ENCODE measurements around the gene MYL6B.
"Not testable (repeated sequence)": the region's sequence is repeated elsewhere in the genome, so short reads cannot be mapped to it uniquely, and the experiment has no call there.

The MYL6B gene

GRCh38 chr12:56117082-56117706, 35.2 kb upstream of the MYL6B start:
- H3K4me1 ChIP-seq (ENCODE audit: insufficient read depth, low read length) = peaks cover 18% of the 10 kb centered on the region
- peak overlapping the region; percentile 64 for H3K4me3 ChIP-seq (ENCODE audit: low read length)
- not testable (repeated sequence) for H3K27me3 ChIP-seq (ENCODE audit: insufficient read depth, low read length); H3K9me3 ChIP-seq (ENCODE audit: low read length); H2AFZ ChIP-seq (ENCODE audit: low read depth, low read length)
- H3K36me3 ChIP-seq (ENCODE audit: insufficient read depth, low read length) = peaks cover 40% of the 10 kb centered on the region

GRCh38 chr12:56117778-56118687, 34.4 kb upstream of the MYL6B start, which contains the start of gene ZC3H10:
TSS of gene ZC3H10 (plus strand) at chr12:56118266. CDS start at chr12:56120563, 2,297 bp downstream.
- Histone ChIP-seq H3K27me3 (ENCODE audit: insufficient read depth, low read length) (no peaks in the 10 kb centered on the region), H3K4me1 (ENCODE audit: insufficient read depth, low read length) (peaks cover 18% of the 10 kb centered on the region), H3K36me3 (ENCODE audit: insufficient read depth, low read length) (peaks cover 37% of the 10 kb centered on the region), H3K4me3 (ENCODE audit: low read length) (peak within 1 kb of the TSS; percentile 69), H3K9me3 (ENCODE audit: low read length) (no peaks in the 10 kb centered on the region), H2AFZ (ENCODE audit: low read depth, low read length) (no peak within 1 kb of the TSS)

GRCh38 chr12:56118688-56119357, 33.6 kb upstream of the MYL6B start:
- peak overlapping the region; percentile 69 for H3K4me3 ChIP-seq (ENCODE audit: low read length)
- H3K4me1 ChIP-seq (ENCODE audit: insufficient read depth, low read length) = peaks cover 18% of the 10 kb centered on the region
- no peaks in the 10 kb centered on the region for H3K27me3 ChIP-seq (ENCODE audit: insufficient read depth, low read length)
- no peaks in the 10 kb centered on the region for H3K9me3 ChIP-seq (ENCODE audit: low read length)
- H2AFZ ChIP-seq (ENCODE audit: low read depth, low read length) = no peak overlapping the region
- H3K36me3 ChIP-seq (ENCODE audit: insufficient read depth, low read length) = peaks cover 33% of the 10 kb centered on the region

GRCh38 chr12:56119361-56119796, 33.0 kb upstream of the MYL6B start:
- H3K9me3 ChIP-seq (ENCODE audit: low read length) = no peaks in the 10 kb centered on the region
- H3K4me3 ChIP-seq (ENCODE audit: low read length) = peak overlapping the region; percentile 69
- H2AFZ ChIP-seq (ENCODE audit: low read depth, low read length) = no peak overlapping the region
- H3K4me1 ChIP-seq (ENCODE audit: insufficient read depth, low read length) = peaks cover 18% of the 10 kb centered on the region
- H3K36me3 ChIP-seq (ENCODE audit: insufficient read depth, low read length) = peaks cover 28% of the 10 kb centered on the region
- H3K27me3 ChIP-seq (ENCODE audit: insufficient read depth, low read length) = no peaks in the 10 kb centered on the region

GRCh38 chr12:56120158-56120846, 32.1 kb upstream of the MYL6B start:
- peaks cover 18% of the 10 kb centered on the region for H3K4me1 ChIP-seq (ENCODE audit: insufficient read depth, low read length)
- H2AFZ ChIP-seq (ENCODE audit: low read depth, low read length) = no peak overlapping the region
- H3K4me3 ChIP-seq (ENCODE audit: low read length) = no peak overlapping the region

GRCh38 chr12:56121204-56121870, 31.1 kb upstream of the MYL6B start:
- Histone ChIP-seq H3K27me3 (ENCODE audit: insufficient read depth, low read length) (no peaks in the 10 kb centered on the region), H2AFZ (ENCODE audit: low read depth, low read length) (no peak overlapping the region)

More at GRCh38 chr12:56120158-56120846, 32.1 kb upstream of the MYL6B start:
- Histone ChIP-seq H3K36me3 (ENCODE audit: insufficient read depth, low read length) (peaks cover 28% of the 10 kb centered on the region), H3K27me3 (ENCODE audit: insufficient read depth, low read length) (no peaks in the 10 kb centered on the region), H3K9me3 (ENCODE audit: low read length) (no peaks in the 10 kb centered on the region)

GRCh38 chr12:56122637-56123036, 29.8 kb upstream of the MYL6B start:
- Histone ChIP-seq H2AFZ (ENCODE audit: low read depth, low read length) (no peak overlapping the region), H3K4me3 (ENCODE audit: low read length) (no peak overlapping the region), H3K4me1 (ENCODE audit: insufficient read depth, low read length) (peaks cover 34% of the 10 kb centered on the region), H3K9me3 (ENCODE audit: low read length) (no peaks in the 10 kb centered on the region), H3K36me3 (ENCODE audit: insufficient read depth, low read length) (peaks cover 25% of the 10 kb centered on the region), H3K27me3 (ENCODE audit: insufficient read depth, low read length) (no peaks in the 10 kb centered on the region)

More at GRCh38 chr12:56121204-56121870, 31.1 kb upstream of the MYL6B start:
- H3K9me3 ChIP-seq (ENCODE audit: low read length) = no peaks in the 10 kb centered on the region
- H3K4me3 ChIP-seq (ENCODE audit: low read length) = no peak overlapping the region
- peaks cover 21% of the 10 kb centered on the region for H3K4me1 ChIP-seq (ENCODE audit: insufficient read depth, low read length)
- peaks cover 28% of the 10 kb centered on the region for H3K36me3 ChIP-seq (ENCODE audit: insufficient read depth, low read length)

- H3K36me3 ChIP-seq (ENCODE audit: insufficient read depth, low read length) = peaks cover 25% of the 10 kb centered on the region
- H3K4me3 ChIP-seq (ENCODE audit: low read length) = no peak overlapping the region
- H3K9me3 ChIP-seq (ENCODE audit: low read length) = no peaks in the 10 kb centered on the region
- H3K27me3 ChIP-seq (ENCODE audit: insufficient read depth, low read length) = no peaks in the 10 kb centered on the region
- peaks cover 30% of the 10 kb centered on the region for H3K4me1 ChIP-seq (ENCODE audit: insufficient read depth, low read length)
- H2AFZ ChIP-seq (ENCODE audit: low read depth, low read length) = no peak overlapping the region
Observed at GRCh38 chr12:56124133-56124532, 28.3 kb upstream of the MYL6B start.

- Histone ChIP-seq H3K4me1 (ENCODE audit: insufficient read depth, low read length) (peaks cover 30% of the 10 kb centered on the region), H3K9me3 (ENCODE audit: low read length) (no peaks in the 10 kb centered on the region), H3K27me3 (ENCODE audit: insufficient read depth, low read length) (no peaks in the 10 kb centered on the region), H3K4me3 (ENCODE audit: low read length) (peak overlapping the region; percentile 89), H2AFZ (ENCODE audit: low read depth, low read length) (no peak overlapping the region), H3K36me3 (ENCODE audit: insufficient read depth, low read length) (peaks cover 21% of the 10 kb centered on the region)
Observed at GRCh38 chr12:56126732-56127239, 25.6 kb upstream of the MYL6B start.

- Histone ChIP-seq H3K4me1 (ENCODE audit: insufficient read depth, low read length) (peaks cover 30% of the 10 kb centered on the region), H3K4me3 (ENCODE audit: low read length) (peak overlapping the region; percentile 89), H3K9me3 (ENCODE audit: low read length) (no peaks in the 10 kb centered on the region), H3K27me3 (ENCODE audit: insufficient read depth, low read length) (no peaks in the 10 kb centered on the region), H2AFZ (ENCODE audit: low read depth, low read length) (no peak overlapping the region), H3K36me3 (ENCODE audit: insufficient read depth, low read length) (peaks cover 26% of the 10 kb centered on the region)
Observed at GRCh38 chr12:56127485-56127887, 24.9 kb upstream of the MYL6B start.

GRCh38 chr12:56127888-56128669, 24.3 kb upstream of the MYL6B start, which contains the start of gene ESYT1:
TSS of gene ESYT1 (plus strand) at chr12:56128267. CDS start at chr12:56128320, 53 bp downstream.
- Histone ChIP-seq H3K9me3 (ENCODE audit: low read length) (no peaks in the 10 kb centered on the region), H3K4me1 (ENCODE audit: insufficient read depth, low read length) (peaks cover 30% of the 10 kb centered on the region), H3K36me3 (ENCODE audit: insufficient read depth, low read length) (peaks cover 27% of the 10 kb centered on the region), H3K4me3 (ENCODE audit: low read length) (peak within 1 kb of the TSS; percentile 89), H3K27me3 (ENCODE audit: insufficient read depth, low read length) (no peaks in the 10 kb centered on the region), H2AFZ (ENCODE audit: low read depth, low read length) (peak within 1 kb of the TSS; percentile 13)
